Right ventricle myocardium superior (tissue), 1 donor: ENCODE data around the gene CHID1. TPM values are rescaled to one million over a fixed set of nuclear protein-coding genes. Genes with fewer than 3 reads are reported as not detected.
A peak's percentile ranks its signal among the peaks of the same experiment; 100 is the strongest.

Source experiments
- ATAC-seq: fragments of 200-7000 bp; cut with Tn5 transposase; one replicate; pipeline ENCODE4 v1.9.1; 2020; ENCODE audit warnings: mild to moderate bottlenecking; ENCODE audit not compliant: poor library complexity
- DNase-seq: peaks from one replicate; pipeline ENCODE4 v3.0.0-alpha.2; 2020
- intact Hi-C: fragments of 100-400 bp; cut with DNase I; formaldehyde crosslinking; loops from one replicate; pipeline ENCODE4 v1.11.2; 2022
- total RNA-seq: library from RNA; stranded (reverse); fragmentation: NEBNext Ultra II Directional; extraction: Animal tissue kit (Norgen Biotek cat#: 25700); gene quantifications from one replicate; pipeline ENCODE4 v1.2.1, GENCODE V29; 2021
- donor health status: DM: no; HTN: yes; CAD: no; lungs with severe emphysema.

Gene CHID1
- total RNA-seq, 1 donor from 2014 or later = 48.3 TPM

DNA sequence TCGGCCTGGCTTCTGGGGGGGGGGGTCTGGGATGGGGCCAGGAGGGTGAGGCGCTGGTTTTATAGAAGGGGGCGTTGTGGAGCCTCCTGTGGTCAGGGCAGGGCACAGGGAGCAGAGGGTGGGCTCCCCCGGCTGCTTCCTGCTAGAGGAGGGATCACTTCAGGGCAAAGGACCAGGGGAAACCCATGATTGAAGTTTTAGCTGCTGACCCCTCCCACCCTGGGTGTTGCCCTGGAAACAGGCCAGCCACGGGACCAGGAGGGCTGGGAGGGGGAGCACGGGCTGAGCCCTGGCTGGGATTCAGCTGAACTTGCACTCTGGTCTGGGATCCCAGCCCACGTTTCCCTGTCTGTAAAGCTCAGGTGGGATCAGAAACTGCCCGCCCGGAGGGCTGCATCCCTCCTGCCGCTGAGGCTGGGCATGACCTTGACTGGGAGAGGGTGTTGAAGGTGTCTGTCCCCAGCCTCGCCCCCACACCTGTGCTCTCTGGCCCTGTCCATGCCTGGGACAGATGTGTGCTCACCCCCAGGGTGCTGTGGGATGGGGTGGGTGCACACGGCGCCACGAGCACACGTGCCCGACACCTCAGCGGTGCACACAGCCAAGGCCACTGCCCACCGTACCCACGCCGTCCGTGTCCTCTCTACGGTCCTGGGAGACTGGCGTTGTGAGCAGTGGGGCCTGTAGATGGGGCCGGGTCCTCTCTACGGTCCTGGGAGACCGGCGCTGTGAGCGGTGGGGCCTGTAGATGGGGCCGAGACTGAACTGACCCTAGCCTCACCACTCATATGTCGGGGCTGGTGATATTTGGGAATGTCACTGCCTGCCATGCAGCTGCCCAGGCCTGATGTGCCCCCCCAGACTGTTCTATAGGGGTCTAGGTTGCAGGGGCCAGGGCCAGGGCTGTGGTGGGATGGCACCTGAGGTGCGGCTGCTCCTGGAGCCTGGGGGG, 65.6 kb downstream of the CHID1 start:
- DNase-seq (peak; percentile 94), ATAC-seq (peak; percentile 52)
- intact Hi-C loops = loop anchor here (5.0 kb wide), 1 partner anchor 207 kb away; no protein-coding TSS in a partner anchor

- peak; percentile 43 for ATAC-seq
- peak; percentile 96 for DNase-seq
- intact Hi-C loops = no loop called here
Measured at GRCh38 chr11:843818-844692, 66.6 kb downstream of the CHID1 start.

- no peak for ATAC-seq
- DNase-seq = no peak
- intact Hi-C loops = no loop called here
Measured at GRCh38 chr11:843086-843734, 67.4 kb downstream of the CHID1 start.

- ATAC-seq (peak; percentile 63), DNase-seq (peak; percentile 95)
- intact Hi-C loops = no loop called here
Measured at GRCh38 chr11:842370-843002, 68.1 kb downstream of the CHID1 start, which contains the start of the genes POLR2L and TSPAN4. POLR2L (minus strand) TSS chr11:842529; CDS start chr11:842508, 21 bp downstream. TSPAN4 (plus strand) TSS chr11:842852; CDS start chr11:850305, 7,453 bp downstream.

GRCh38 chr11:841981-842369, 68.6 kb downstream of the CHID1 start:
- DNase-seq = no peak
- ATAC-seq = peak; percentile 0
- intact Hi-C loops = no loop called here

DNA sequence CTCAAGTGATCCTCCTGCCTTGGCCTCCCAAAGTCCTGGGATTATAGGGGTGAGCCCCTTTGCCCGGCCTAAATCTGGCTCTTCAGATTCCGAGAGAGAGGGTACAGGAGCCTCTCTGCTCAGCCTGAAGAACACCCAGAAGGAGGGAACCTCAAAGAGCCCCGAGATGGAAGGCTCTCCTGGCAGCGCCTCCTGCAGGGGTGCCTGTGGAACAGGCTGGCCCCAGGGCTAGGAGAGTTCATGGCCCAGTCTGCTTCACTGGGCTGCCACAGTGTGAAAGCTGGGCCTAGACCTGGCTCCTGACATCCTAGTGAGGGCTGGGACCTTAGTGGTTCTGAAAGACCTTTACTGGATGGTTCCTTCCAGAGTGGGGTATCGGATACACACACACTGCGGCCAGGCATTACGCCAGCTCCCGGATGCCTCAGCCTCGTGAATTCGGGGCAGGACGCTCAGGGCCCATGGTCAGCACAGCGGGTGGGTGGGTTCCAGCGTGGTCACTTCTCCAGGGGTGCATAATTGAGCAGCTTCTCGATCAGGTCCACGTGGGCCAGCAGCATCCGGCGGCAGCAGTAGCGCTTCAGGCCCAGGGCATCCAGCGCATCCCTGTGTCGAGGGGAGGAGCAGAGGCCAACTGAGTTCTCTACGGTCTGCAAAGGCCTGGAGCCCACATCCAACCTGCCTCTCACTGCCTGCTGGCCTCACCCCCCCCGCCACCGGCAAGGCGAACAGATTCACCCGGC, 70.6 kb downstream of the CHID1 start:
- no peak for ATAC-seq
- no peak for DNase-seq
- intact Hi-C loops = no loop called here

DNA sequence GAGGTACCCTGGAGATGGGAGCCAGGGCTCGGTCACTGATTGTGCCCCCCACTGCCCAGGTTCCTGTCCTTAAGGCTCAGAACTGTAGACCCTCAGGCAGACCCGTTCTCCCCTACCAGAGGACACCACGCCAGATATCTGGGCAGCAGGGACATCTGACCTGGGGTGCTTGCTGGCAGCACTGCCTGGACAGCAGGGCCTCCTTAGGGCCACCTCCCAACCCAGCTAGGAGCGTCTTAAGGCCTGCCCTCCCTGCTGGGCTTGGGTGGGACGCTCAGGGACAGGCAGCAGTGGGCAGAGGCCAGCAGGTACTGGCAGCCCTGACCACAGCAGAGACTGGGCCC, 71.4 kb downstream of the CHID1 start:
- ATAC-seq = no peak
- no peak for DNase-seq
- intact Hi-C loops = no loop called here

DNA sequence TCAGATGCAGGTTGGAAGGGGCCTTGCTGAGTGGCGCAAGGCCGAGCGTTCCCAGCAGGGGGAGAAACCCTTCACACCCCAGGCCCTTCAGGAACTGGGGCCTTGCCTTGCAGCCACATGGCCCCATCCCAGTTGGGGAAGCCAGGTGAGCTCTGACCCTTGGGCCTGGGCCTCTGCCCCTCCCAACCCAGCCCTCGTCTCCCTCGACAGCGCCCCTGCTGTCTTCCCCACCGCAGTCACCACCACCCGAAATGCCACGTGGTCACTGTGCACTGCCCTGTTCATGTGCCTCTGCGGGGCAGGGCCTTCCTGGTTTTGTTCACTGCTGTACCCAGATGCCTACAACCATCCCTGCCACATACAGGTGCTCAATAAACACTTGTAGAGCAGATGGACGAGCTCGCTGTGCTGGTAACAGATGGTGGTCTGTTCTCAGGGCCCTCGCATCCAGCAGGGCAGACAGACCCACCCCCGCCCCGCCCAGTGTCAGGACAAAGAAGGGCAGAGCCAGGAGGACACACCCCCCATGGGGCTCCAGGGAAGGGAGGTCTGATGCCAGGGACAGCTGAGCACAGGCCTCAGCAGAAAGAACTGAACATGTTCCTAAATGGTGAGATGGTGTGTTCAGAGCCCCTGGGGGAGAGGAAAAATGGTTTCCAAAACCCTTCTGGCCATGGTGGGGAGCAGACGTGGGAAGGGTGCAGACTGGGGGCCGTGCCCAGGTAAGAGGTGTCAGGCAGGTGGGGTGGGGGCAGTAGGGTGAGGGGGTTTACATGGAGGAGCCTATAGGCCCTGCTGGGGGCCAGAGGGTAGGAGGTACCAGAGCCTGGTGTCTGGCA, 72.0 kb downstream of the CHID1 start:
- ATAC-seq = no peak
- no peak for DNase-seq
- intact Hi-C loops = no loop called here

GRCh38 chr11:837990-838307, 72.7 kb downstream of the CHID1 start:
- intact Hi-C loops = no loop called here
- ATAC-seq = no peak
- DNase-seq = no peak

GRCh38 chr11:837189-837989, 73.2 kb downstream of the CHID1 start:
- no peak for ATAC-seq

GRCh38 chr11:836700-837099, 73.9 kb downstream of the CHID1 start:
- intact Hi-C loops = no loop called here
- no peak for ATAC-seq

More at GRCh38 chr11:837189-837989, 73.2 kb downstream of the CHID1 start:
- intact Hi-C loops = no loop called here
- DNase-seq = no peak

DNA sequence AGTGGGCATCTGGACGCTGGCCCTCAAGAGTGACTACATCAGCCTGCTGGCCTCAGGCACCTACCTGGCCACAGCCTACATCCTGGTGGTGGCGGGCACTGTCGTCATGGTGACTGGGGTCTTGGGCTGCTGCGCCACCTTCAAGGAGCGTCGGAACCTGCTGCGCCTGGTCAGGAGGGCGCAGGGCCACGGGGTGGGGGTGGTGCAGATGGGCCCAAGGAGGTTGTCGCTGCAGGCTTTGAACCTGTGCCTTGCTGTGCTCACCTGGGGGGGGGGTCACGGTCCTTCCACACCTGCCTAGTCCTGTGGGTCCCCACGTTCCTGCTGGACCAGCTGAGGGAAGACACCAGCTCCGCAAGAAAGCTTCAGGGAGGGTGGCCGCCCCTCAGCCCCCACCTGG, 74.3 kb downstream of the CHID1 start:
- intact Hi-C loops = no loop called here
- ATAC-seq (no peak), DNase-seq (no peak)

More at GRCh38 chr11:836700-837099, 73.9 kb downstream of the CHID1 start:
- DNase-seq = no peak

- peak; percentile 55 for ATAC-seq
Measured at GRCh38 chr11:834371-835316, 76.0 kb downstream of the CHID1 start.

GRCh38 chr11:833849-834311, 76.7 kb downstream of the CHID1 start:
- DNase-seq = no peak
- intact Hi-C loops = no loop called here
- no peak for ATAC-seq

More at GRCh38 chr11:834371-835316, 76.0 kb downstream of the CHID1 start:
- intact Hi-C loops = no loop called here
- peak; percentile 87 for DNase-seq
